Activated B cell treated with CpG ODN at 0.5 μM for 24 hours (primary cell): ENCODE data around the gene PCARE. TPM values are rescaled to one million over a fixed set of nuclear protein-coding genes. Genes with fewer than 3 reads are reported as not detected.

ENCODE experiments used
- ATAC-seq: fragments of 200-7000 bp; cut with Tn5 transposase; one replicate; pipeline ENCODE4 v1.10.0; 2021; ENCODE audit warnings: low read depth, mild to moderate bottlenecking, moderate library complexity
- CTCF ChIA-PET: fragments of 350-600 bp; sonication (Branson Sonifier 250); formaldehyde crosslinking; loops from one replicate; lab custom pipeline; 2021; ENCODE audit warnings: antibody characterized with exemption; lab: Charles Lee
- POLR2A ChIA-PET: fragments of 350-600 bp; sonication (Branson Sonifier 250); formaldehyde crosslinking; loops from one replicate; lab custom pipeline; 2021; ENCODE audit warnings: antibody characterized with exemption; lab: Charles Lee
- DNase-seq: peaks from one replicate; pipeline ENCODE4 v3.0.0; 2022
- H3K27ac Mint-ChIP-seq: one replicate; pipeline ENCODE4 v1.8.0; 2020; ENCODE audit warnings: mixed read lengths
- H3K27me3 Mint-ChIP-seq: one replicate; pipeline ENCODE4 v1.8.0; 2021; ENCODE audit warnings: mixed read lengths
- H3K36me3 Mint-ChIP-seq: one replicate; pipeline ENCODE4 v1.8.0; 2021; ENCODE audit warnings: low read depth, mixed read lengths
- H3K4me1 Mint-ChIP-seq: one replicate; pipeline ENCODE4 v1.8.0; 2021; ENCODE audit warnings: mixed read lengths
- H3K4me3 Mint-ChIP-seq: one replicate; pipeline ENCODE4 v1.8.0; 2020; ENCODE audit warnings: mild to moderate bottlenecking, mixed read lengths
- H3K9me3 Mint-ChIP-seq: one replicate; pipeline ENCODE4 v1.8.0; 2020; ENCODE audit warnings: mixed read lengths
- CTCF ChIP-seq: fragments of 200-600 bp; IDR thresholded peaks from one replicate; pipeline ENCODE4 v1.8.0; 2022; ENCODE audit warnings: antibody characterized with exemption, mild to moderate bottlenecking
- intact Hi-C: fragments of 100-400 bp; cut with micrococcal nuclease; formaldehyde crosslinking; loops from one replicate; pipeline ENCODE4 v1.15.1; 2024
- total RNA-seq: library from RNA; stranded (reverse); gene quantifications from 2 replicates; pipeline ENCODE4 v1.2.3, GENCODE V29; 2022

Gene PCARE
- total RNA-seq, 1 donor from 2014 or later: not detected

- intact Hi-C loops: no loop called here
- no peak for ATAC-seq
- Mint-ChIP-seq H3K36me3 (no peaks in the 10 kb centered on the region), H3K27ac (no peak overlapping the region), H3K4me3 (no peak overlapping the region), H3K27me3 (no peaks in the 10 kb centered on the region), H3K4me1 (peaks cover 4% of the 10 kb centered on the region), H3K9me3 (peaks cover 15% of the 10 kb centered on the region)
- ChIA-PET POLR2A (no interaction called here), CTCF (no interaction called here)
- no peak for DNase-seq
- no peak for TF ChIP-seq CTCF
These were observed 6.8 kb upstream of the PCARE start for GRCh38 chr2:29080886-29081743.

GRCh38 chr2:29079887-29080286 is 5.6 kb upstream of the PCARE start:
- Mint-ChIP-seq H3K36me3 (no peaks in the 10 kb centered on the region), H3K9me3 (peaks cover 15% of the 10 kb centered on the region), H3K4me1 (peaks cover 4% of the 10 kb centered on the region), H3K27ac (no peak overlapping the region), H3K4me3 (no peak overlapping the region), H3K27me3 (no peaks in the 10 kb centered on the region)
- TF ChIP-seq CTCF: no peak
- ChIA-PET CTCF (no interaction called here), POLR2A (no interaction called here)
- DNase-seq (no peak), ATAC-seq (no peak)
- intact Hi-C loops: no loop called here

- H3K4me3 Mint-ChIP-seq: no peak overlapping the region
- H3K27me3 Mint-ChIP-seq: no peaks in the 10 kb centered on the region
- H3K36me3 Mint-ChIP-seq: no peaks in the 10 kb centered on the region
- ATAC-seq (no peak), DNase-seq (no peak)
- no peak for TF ChIP-seq CTCF
- peaks cover 15% of the 10 kb centered on the region for H3K9me3 Mint-ChIP-seq
- intact Hi-C loops: no loop called here
- H3K27ac Mint-ChIP-seq: no peak overlapping the region
- ChIA-PET POLR2A (no interaction called here), CTCF (no interaction called here)
- H3K4me1 Mint-ChIP-seq: peaks cover 2% of the 10 kb centered on the region
These were observed 1.8 kb upstream of the PCARE start for GRCh38 chr2:29075894-29076705.

- POLR2A ChIA-PET: no interaction called here
- Mint-ChIP-seq H3K4me1 (peaks cover 2% of the 10 kb centered on the region), H3K9me3 (peaks cover 9% of the 10 kb centered on the region), H3K27ac (no peak overlapping the region), H3K27me3 (peaks cover 2% of the 10 kb centered on the region), H3K36me3 (no peaks in the 10 kb centered on the region), H3K4me3 (no peak overlapping the region)
- DNase-seq (no peak), ATAC-seq (no peak)
- intact Hi-C loops: no loop called here
- TF ChIP-seq CTCF: no peak
- CTCF ChIA-PET: no interaction called here
These were observed 390 bp downstream of the PCARE start for GRCh38 chr2:29073933-29074332.
